ENCODE results near the gene GPATCH2L.

DNA sequence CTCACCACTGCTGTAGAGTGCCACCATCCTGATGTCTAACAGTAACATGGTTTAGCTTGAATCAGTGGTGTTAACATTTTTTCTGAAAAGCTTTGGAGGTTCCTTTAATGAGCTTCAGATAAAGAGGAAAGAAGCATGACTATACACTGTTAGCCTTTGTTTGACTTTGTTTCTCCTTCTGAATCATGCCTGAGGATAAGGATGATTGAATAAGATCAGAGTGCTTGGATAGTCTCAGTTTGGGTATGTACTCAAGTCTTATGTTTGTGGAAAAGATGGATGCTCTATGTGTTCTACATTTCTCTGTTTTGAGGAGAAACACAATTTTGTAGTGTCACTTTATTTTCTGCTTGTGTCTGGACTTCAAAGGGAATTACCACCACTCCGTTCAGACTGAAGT is 42.0 kb downstream of the GPATCH2L start:
- TF ChIP-seq POLR2AphosphoS5 (IDR thresholded peaks at IDR 0.05; ENCODE audit: borderline replicate concordance, low read depth, low read length) (no peak), EZH2 (IDR thresholded peaks at IDR 0.05) (no peak)
